ENCODE measurements around the gene TAPBPL.

TAPBPL gene

GRCh38 chr12:6468283-6468575 is 16.4 kb downstream of the TAPBPL start:
- TF ChIP-seq CTCF (IDR thresholded peaks at IDR 0.05) = no peak

DNA sequence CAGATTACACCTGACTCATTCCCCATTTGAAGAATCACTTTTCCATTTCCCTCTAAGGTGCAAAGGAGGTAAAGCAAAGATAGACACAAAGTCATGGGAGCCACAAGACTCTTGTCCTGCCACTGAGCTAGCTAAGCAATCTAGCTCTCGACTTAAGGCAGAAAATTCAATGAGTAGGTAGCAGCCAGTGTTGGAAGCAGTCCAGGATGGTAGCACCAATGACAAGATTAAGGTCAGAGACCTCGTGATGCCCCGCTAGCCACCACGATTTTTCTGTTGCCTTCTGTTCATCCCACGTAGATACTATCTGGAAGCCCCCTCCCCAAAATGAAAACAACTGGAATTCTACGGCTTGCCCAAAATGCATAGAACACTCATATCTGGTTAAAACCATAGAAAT is 17.2 kb downstream of the TAPBPL start:
- TF ChIP-seq CTCF (IDR thresholded peaks at IDR 0.05) = no peak

- TF ChIP-seq CTCF (IDR thresholded peaks at IDR 0.05) = no peak
Observed at GRCh38 chr12:6469609-6470374, 17.9 kb downstream of the TAPBPL start.

DNA sequence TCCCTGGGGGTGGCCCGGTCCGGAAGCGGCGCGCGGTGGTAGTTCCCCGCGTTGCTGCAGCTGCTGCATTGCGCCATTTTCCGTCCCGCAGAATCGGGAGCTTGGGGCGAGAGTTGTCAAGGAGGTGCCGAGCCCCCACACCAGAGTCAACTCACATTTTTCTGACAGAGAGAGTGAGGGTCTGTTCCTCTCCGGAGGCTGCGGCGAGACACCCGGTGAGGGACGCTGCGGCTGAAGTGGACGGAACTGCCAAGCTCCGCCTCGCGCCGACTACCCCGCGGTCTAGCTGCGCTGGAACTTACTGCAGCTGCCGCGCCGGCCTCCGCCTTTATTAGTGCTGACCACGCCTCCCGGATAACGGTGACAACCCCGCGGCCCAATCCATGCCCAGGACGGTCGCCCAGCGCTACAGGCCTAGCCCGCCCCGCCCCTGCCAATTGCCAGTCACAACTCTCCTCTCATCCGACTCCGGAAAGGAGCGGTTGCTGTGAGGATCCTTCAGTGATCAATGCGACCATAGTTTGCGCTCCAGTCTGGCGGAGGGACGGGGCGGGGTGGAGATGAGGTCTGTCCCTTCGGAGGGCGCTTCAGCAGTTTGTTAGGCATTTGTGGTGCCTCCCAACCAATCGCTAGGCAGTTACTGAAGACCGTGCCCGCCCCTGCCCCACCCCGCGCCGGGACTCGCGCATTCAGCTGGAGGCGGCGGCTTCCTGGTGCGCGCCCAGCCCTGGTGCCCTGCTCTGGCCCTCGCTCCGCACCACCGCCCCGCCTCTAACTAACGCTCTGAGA is 18.7 kb downstream of the TAPBPL start, which contains the start of gene VAMP1:
Gene VAMP1 (minus strand): TSS at position 303 of the 789 bp plus-strand sequence. CDS start 146 bp downstream, at position 157.
- TF ChIP-seq CTCF (IDR thresholded peaks at IDR 0.05) = no peak

- no peak for TF ChIP-seq CTCF (IDR thresholded peaks at IDR 0.05)
Observed at GRCh38 chr12:6471989-6472360, 20.1 kb downstream of the TAPBPL start.

GRCh38 chr12:6472491-6472890 is 20.6 kb downstream of the TAPBPL start:
- TF ChIP-seq CTCF (IDR thresholded peaks at IDR 0.05) = no peak

GRCh38 chr12:6476489-6476888 is 24.6 kb downstream of the TAPBPL start:
- no peak for TF ChIP-seq CTCF (IDR thresholded peaks at IDR 0.05)
